Ishikawa (cell line): ENCODE measurements around the gene EFHD1.

Experiments used
- EP300 ChIP-seq: IDR thresholded peaks from 2 replicates; pipeline ENCODE4 v1.6.1; 2012; ENCODE audit warnings: borderline replicate concordance
- NFIC ChIP-seq: IDR thresholded peaks from 2 replicates; pipeline ENCODE4 v1.6.1; 2012
- RAD21 ChIP-seq: IDR thresholded peaks from 2 replicates; pipeline ENCODE4 v1.6.1; 2012; ENCODE audit warnings: low read depth
- TAF1 ChIP-seq: IDR thresholded peaks from 2 replicates; pipeline ENCODE4 v1.6.1; 2012; ENCODE audit warnings: low read depth, mild to moderate bottlenecking
- TCF12 ChIP-seq: IDR thresholded peaks from 2 replicates; pipeline ENCODE4 v1.6.1; 2012; ENCODE audit warnings: low read depth
- TF ChIP-seq, protein P1 (sequence below): IDR thresholded peaks from 2 replicates; pipeline ENCODE4 v1.6.1; 2012; ENCODE audit warnings: low read depth, mild to moderate bottlenecking
- TF ChIP-seq, protein P2 (sequence below): IDR thresholded peaks from 2 replicates; pipeline ENCODE4 v1.6.1; 2012
- TF ChIP-seq, protein P3 (sequence below): IDR thresholded peaks from 2 replicates; pipeline ENCODE4 v1.6.1; 2012

DNA sequence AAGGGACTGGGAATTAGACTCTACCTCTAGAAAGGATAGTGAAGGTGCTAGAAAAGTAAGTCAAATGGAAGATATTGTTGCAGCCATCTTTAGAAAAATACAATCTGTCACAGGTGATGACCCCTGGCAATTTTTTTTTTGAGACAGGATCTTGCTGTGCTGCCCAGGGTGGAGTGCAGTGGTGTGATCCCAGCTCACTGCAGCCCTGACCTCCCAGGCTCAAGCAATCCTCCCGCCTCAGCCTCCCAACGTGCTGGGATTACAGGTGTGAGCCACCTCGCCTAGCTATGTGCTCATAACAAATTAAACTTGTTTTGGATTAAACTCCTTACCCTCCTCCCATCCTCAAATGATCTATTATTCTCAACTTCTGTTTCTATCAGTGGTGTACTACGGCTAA lies 59.9 kb downstream of the EFHD1 start:
- TF ChIP-seq RAD21: no peak
- TF ChIP-seq EP300: no peak
- TF ChIP-seq, protein P1, sequence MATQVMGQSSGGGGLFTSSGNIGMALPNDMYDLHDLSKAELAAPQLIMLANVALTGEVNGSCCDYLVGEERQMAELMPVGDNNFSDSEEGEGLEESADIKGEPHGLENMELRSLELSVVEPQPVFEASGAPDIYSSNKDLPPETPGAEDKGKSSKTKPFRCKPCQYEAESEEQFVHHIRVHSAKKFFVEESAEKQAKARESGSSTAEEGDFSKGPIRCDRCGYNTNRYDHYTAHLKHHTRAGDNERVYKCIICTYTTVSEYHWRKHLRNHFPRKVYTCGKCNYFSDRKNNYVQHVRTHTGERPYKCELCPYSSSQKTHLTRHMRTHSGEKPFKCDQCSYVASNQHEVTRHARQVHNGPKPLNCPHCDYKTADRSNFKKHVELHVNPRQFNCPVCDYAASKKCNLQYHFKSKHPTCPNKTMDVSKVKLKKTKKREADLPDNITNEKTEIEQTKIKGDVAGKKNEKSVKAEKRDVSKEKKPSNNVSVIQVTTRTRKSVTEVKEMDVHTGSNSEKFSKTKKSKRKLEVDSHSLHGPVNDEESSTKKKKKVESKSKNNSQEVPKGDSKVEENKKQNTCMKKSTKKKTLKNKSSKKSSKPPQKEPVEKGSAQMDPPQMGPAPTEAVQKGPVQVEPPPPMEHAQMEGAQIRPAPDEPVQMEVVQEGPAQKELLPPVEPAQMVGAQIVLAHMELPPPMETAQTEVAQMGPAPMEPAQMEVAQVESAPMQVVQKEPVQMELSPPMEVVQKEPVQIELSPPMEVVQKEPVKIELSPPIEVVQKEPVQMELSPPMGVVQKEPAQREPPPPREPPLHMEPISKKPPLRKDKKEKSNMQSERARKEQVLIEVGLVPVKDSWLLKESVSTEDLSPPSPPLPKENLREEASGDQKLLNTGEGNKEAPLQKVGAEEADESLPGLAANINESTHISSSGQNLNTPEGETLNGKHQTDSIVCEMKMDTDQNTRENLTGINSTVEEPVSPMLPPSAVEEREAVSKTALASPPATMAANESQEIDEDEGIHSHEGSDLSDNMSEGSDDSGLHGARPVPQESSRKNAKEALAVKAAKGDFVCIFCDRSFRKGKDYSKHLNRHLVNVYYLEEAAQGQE: no peak
- no peak for TF ChIP-seq TCF12
- TF ChIP-seq, protein P2, sequence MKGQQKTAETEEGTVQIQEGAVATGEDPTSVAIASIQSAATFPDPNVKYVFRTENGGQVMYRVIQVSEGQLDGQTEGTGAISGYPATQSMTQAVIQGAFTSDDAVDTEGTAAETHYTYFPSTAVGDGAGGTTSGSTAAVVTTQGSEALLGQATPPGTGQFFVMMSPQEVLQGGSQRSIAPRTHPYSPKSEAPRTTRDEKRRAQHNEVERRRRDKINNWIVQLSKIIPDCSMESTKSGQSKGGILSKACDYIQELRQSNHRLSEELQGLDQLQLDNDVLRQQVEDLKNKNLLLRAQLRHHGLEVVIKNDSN: no peak
- no peak for TF ChIP-seq TAF1
- TF ChIP-seq, protein P3, sequence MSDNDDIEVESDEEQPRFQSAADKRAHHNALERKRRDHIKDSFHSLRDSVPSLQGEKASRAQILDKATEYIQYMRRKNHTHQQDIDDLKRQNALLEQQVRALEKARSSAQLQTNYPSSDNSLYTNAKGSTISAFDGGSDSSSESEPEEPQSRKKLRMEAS: no peak
- no peak for TF ChIP-seq NFIC
